HEK293 (cell line): Measurements from ENCODE around the gene CCDC142.

Source experiments
- HOXD13 ChIP-seq: sonication (generic); formaldehyde crosslinking; IDR thresholded peaks from 2 replicates; pipeline ENCODE4 v1.8.0; 2022; ENCODE audit warnings: missing genetic modification reagents, borderline replicate concordance
- KLF16 ChIP-seq: fragments of 450-650 bp; formaldehyde crosslinking; IDR thresholded peaks from 2 replicates; pipeline ENCODE4 v1.5.1; 2017; ENCODE audit warnings: missing biosample characterization, missing genetic modification characterization
- KLF7 ChIP-seq: fragments of 450-650 bp; formaldehyde crosslinking; IDR thresholded peaks from 2 replicates; pipeline ENCODE4 v1.5.1; 2016; ENCODE audit warnings: missing biosample characterization, missing genetic modification characterization, borderline replicate concordance
- MYNN ChIP-seq: fragments of 450-650 bp; formaldehyde crosslinking; IDR thresholded peaks from 2 replicates; pipeline ENCODE4 v1.5.1; 2016; ENCODE audit warnings: missing biosample characterization, missing genetic modification characterization, borderline replicate concordance
- SCRT1 ChIP-seq: fragments of 450-650 bp; formaldehyde crosslinking; IDR thresholded peaks from 2 replicates; pipeline ENCODE4 v1.5.1; 2016; ENCODE audit warnings: missing biosample characterization, missing genetic modification characterization, borderline replicate concordance
- SETDB1 ChIP-seq: IDR thresholded peaks from one replicate; pipeline ENCODE4 v1.6.1; 2017; ENCODE audit warnings: mild to moderate bottlenecking, low read length, moderate library complexity, mixed read lengths; ENCODE audit not compliant: insufficient read length
- ZBTB1 ChIP-seq: fragments of 450-650 bp; formaldehyde crosslinking; IDR thresholded peaks from 2 replicates; pipeline ENCODE4 v1.5.1; 2016; ENCODE audit warnings: missing biosample characterization, missing genetic modification characterization
- ZBTB17 ChIP-seq: fragments of 450-650 bp; formaldehyde crosslinking; IDR thresholded peaks from 2 replicates; pipeline ENCODE4 v1.5.1; 2016; ENCODE audit warnings: missing biosample characterization, missing genetic modification characterization
- ZBTB20 ChIP-seq: fragments of 450-650 bp; formaldehyde crosslinking; IDR thresholded peaks from 2 replicates; pipeline ENCODE4 v1.5.1; 2016; ENCODE audit warnings: missing biosample characterization, missing genetic modification characterization
- ZFP41 ChIP-seq: fragments of 450-650 bp; formaldehyde crosslinking; IDR thresholded peaks from 2 replicates; pipeline ENCODE4 v1.5.1; 2016; ENCODE audit warnings: missing biosample characterization, missing genetic modification characterization, borderline replicate concordance
- ZNF202 ChIP-seq: fragments of 450-650 bp; formaldehyde crosslinking; IDR thresholded peaks from 2 replicates; pipeline ENCODE4 v1.5.1; 2016; ENCODE audit warnings: missing biosample characterization, missing genetic modification characterization, borderline replicate concordance
- ZNF324 ChIP-seq: fragments of 450-650 bp; formaldehyde crosslinking; IDR thresholded peaks from 2 replicates; pipeline ENCODE4 v1.5.1; 2016; ENCODE audit warnings: missing biosample characterization, missing genetic modification characterization
- ZNF341 ChIP-seq: fragments of 450-650 bp; formaldehyde crosslinking; IDR thresholded peaks from 2 replicates; pipeline ENCODE4; 2016; ENCODE audit warnings: low read depth, missing biosample characterization, missing genetic modification characterization
- ZNF426 ChIP-seq: fragments of 450-650 bp; formaldehyde crosslinking; IDR thresholded peaks from 2 replicates; pipeline ENCODE4 v1.5.1; 2017; ENCODE audit warnings: missing biosample characterization, missing genetic modification characterization, mild to moderate bottlenecking, inconsistent platforms, moderate library complexity
- ZNF473 ChIP-seq: fragments of 450-650 bp; formaldehyde crosslinking; IDR thresholded peaks from 2 replicates; pipeline ENCODE4 v1.5.1; 2017; ENCODE audit warnings: missing biosample characterization, missing genetic modification characterization
- ZNF548 ChIP-seq: fragments of 450-650 bp; formaldehyde crosslinking; IDR thresholded peaks from 2 replicates; pipeline ENCODE4 v1.5.1; 2016; ENCODE audit warnings: missing biosample characterization, missing genetic modification characterization
- ZNF558 ChIP-seq: fragments of 450-650 bp; formaldehyde crosslinking; IDR thresholded peaks from 2 replicates; pipeline ENCODE4 v1.5.1; 2016; ENCODE audit warnings: missing biosample characterization, missing genetic modification characterization
- ZNF571 ChIP-seq: fragments of 450-650 bp; formaldehyde crosslinking; IDR thresholded peaks from 2 replicates; pipeline ENCODE4 v1.5.0; 2017; ENCODE audit warnings: missing biosample characterization, missing genetic modification characterization
- ZNF621 ChIP-seq: fragments of 450-650 bp; formaldehyde crosslinking; IDR thresholded peaks from 2 replicates; pipeline ENCODE4 v1.5.1; 2017; ENCODE audit warnings: missing biosample characterization, missing genetic modification characterization
- ZNF670 ChIP-seq: fragments of 450-650 bp; formaldehyde crosslinking; IDR thresholded peaks from 2 replicates; pipeline ENCODE4 v1.5.1; 2016; ENCODE audit warnings: missing biosample characterization, missing genetic modification characterization, low read depth
- ZNF791 ChIP-seq: fragments of 450-650 bp; formaldehyde crosslinking; IDR thresholded peaks from 2 replicates; pipeline ENCODE4 v1.5.1; 2016; ENCODE audit warnings: missing biosample characterization, missing genetic modification characterization
- ZSCAN23 ChIP-seq: fragments of 450-650 bp; formaldehyde crosslinking; IDR thresholded peaks from 2 replicates; pipeline ENCODE4 v1.5.1; 2016; ENCODE audit warnings: missing biosample characterization, missing genetic modification characterization
- TF ChIP-seq, protein P1 (sequence below): fragments of 450-650 bp; formaldehyde crosslinking; IDR thresholded peaks from 2 replicates; pipeline ENCODE4 v1.5.1; 2016; ENCODE audit warnings: missing biosample characterization, missing genetic modification characterization
- TF ChIP-seq, protein P2 (sequence below): fragments of 450-650 bp; formaldehyde crosslinking; IDR thresholded peaks from 2 replicates; pipeline ENCODE4 v1.5.1; 2016; ENCODE audit warnings: missing biosample characterization, missing genetic modification characterization, low read depth
- TF ChIP-seq, protein P3 (sequence below): fragments of 450-650 bp; formaldehyde crosslinking; IDR thresholded peaks from 2 replicates; pipeline ENCODE4; 2016; ENCODE audit warnings: missing biosample characterization, missing genetic modification characterization
- TF ChIP-seq, protein P4 (sequence below): fragments of 450-650 bp; formaldehyde crosslinking; IDR thresholded peaks from 2 replicates; pipeline ENCODE4 v1.5.1; 2016; ENCODE audit warnings: missing biosample characterization, missing genetic modification characterization
- TF ChIP-seq, protein P5 (sequence below): fragments of 450-650 bp; formaldehyde crosslinking; conservative IDR thresholded peaks from 2 replicates; pipeline ENCODE4 v1.5.1; 2016; ENCODE audit warnings: low read depth, missing biosample characterization, missing genetic modification characterization
- TF ChIP-seq, protein P6 (sequence below): fragments of 450-650 bp; formaldehyde crosslinking; IDR thresholded peaks from 2 replicates; pipeline ENCODE4 v1.5.1; 2016; ENCODE audit warnings: missing biosample characterization, missing genetic modification characterization

Gene CCDC142

DNA sequence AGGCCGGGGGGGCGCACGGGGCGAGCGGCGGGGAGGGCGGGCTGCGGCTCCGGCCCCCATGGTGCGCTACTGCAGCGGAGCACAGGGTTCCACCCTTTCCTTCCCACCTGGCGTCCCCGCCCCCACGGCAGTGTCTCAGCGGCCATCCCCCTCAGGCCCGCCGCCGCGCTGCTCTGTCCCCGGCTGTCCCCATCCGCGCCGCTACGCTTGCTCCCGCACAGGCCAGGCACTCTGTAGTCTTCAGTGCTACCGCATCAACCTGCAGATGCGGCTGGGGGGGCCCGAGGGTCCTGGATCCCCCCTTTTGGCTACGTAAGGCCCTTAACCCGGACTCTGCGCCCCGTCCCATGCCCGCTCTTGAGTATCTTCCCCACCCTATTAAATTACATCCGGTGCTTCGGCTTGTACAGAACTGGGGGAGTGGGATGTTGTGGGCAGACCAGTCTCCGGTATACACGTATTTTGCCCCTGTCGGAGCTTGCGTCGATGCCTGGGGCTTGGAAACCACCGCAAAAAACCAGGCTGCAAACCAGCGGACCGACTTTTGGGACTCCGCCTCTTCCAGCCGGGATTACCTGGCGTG is 25.2 kb downstream of the CCDC142 start (continued):
- TF ChIP-seq, protein P1, sequence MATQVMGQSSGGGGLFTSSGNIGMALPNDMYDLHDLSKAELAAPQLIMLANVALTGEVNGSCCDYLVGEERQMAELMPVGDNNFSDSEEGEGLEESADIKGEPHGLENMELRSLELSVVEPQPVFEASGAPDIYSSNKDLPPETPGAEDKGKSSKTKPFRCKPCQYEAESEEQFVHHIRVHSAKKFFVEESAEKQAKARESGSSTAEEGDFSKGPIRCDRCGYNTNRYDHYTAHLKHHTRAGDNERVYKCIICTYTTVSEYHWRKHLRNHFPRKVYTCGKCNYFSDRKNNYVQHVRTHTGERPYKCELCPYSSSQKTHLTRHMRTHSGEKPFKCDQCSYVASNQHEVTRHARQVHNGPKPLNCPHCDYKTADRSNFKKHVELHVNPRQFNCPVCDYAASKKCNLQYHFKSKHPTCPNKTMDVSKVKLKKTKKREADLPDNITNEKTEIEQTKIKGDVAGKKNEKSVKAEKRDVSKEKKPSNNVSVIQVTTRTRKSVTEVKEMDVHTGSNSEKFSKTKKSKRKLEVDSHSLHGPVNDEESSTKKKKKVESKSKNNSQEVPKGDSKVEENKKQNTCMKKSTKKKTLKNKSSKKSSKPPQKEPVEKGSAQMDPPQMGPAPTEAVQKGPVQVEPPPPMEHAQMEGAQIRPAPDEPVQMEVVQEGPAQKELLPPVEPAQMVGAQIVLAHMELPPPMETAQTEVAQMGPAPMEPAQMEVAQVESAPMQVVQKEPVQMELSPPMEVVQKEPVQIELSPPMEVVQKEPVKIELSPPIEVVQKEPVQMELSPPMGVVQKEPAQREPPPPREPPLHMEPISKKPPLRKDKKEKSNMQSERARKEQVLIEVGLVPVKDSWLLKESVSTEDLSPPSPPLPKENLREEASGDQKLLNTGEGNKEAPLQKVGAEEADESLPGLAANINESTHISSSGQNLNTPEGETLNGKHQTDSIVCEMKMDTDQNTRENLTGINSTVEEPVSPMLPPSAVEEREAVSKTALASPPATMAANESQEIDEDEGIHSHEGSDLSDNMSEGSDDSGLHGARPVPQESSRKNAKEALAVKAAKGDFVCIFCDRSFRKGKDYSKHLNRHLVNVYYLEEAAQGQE (tag by site-specific recombination), result 0 out of 2 replicates have a peak, but pooled peaks have one; percentile 15
- TF ChIP-seq ZNF426 (tag by site-specific recombination), result no peak
- TF ChIP-seq ZBTB20 (tag by site-specific recombination), result peak; percentile 83
- no peak; the same call in 1 of the 2 replicates for TF ChIP-seq KLF7 (tag by site-specific recombination)
- no peak for TF ChIP-seq ZNF473 (tag by site-specific recombination)
- TF ChIP-seq MYNN (tag by site-specific recombination), result no peak
- TF ChIP-seq, protein P2, sequence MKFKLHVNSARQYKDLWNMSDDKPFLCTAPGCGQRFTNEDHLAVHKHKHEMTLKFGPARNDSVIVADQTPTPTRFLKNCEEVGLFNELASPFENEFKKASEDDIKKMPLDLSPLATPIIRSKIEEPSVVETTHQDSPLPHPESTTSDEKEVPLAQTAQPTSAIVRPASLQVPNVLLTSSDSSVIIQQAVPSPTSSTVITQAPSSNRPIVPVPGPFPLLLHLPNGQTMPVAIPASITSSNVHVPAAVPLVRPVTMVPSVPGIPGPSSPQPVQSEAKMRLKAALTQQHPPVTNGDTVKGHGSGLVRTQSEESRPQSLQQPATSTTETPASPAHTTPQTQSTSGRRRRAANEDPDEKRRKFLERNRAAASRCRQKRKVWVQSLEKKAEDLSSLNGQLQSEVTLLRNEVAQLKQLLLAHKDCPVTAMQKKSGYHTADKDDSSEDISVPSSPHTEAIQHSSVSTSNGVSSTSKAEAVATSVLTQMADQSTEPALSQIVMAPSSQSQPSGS (tag by site-specific recombination), result no peak
- no peak for TF ChIP-seq ZBTB1 (tag by site-specific recombination)
- TF ChIP-seq ZNF621, result no peak
- TF ChIP-seq ZNF341 (tag by site-specific recombination), result peak; percentile 85
- TF ChIP-seq ZNF202 (tag by site-specific recombination), result no peak
- TF ChIP-seq, protein P3, sequence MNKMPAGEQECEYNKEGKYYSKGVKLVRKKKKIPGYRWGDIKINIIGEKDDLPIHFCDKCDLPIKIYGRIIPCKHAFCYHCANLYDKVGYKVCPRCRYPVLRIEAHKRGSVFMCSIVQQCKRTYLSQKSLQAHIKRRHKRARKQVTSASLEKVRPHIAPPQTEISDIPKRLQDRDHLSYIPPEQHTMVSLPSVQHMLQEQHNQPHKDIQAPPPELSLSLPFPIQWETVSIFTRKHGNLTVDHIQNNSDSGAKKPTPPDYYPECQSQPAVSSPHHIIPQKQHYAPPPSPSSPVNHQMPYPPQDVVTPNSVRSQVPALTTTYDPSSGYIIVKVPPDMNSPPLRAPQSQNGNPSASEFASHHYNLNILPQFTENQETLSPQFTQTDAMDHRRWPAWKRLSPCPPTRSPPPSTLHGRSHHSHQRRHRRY (tag by site-specific recombination), result no peak
- peak; percentile 81; the same call in 1 of the 2 replicates for TF ChIP-seq ZBTB17 (tag by site-specific recombination)
- TF ChIP-seq ZNF670 (tag by site-specific recombination), result no peak
- no peak for TF ChIP-seq SETDB1
- no peak for TF ChIP-seq ZNF548 (tag by site-specific recombination)
- TF ChIP-seq ZFP41 (tag by site-specific recombination), result no peak
- no peak for TF ChIP-seq SCRT1
- peak; percentile 62; the same call in 1 of the 2 replicates for TF ChIP-seq KLF16 (tag by site-specific recombination)
- TF ChIP-seq, protein P4, sequence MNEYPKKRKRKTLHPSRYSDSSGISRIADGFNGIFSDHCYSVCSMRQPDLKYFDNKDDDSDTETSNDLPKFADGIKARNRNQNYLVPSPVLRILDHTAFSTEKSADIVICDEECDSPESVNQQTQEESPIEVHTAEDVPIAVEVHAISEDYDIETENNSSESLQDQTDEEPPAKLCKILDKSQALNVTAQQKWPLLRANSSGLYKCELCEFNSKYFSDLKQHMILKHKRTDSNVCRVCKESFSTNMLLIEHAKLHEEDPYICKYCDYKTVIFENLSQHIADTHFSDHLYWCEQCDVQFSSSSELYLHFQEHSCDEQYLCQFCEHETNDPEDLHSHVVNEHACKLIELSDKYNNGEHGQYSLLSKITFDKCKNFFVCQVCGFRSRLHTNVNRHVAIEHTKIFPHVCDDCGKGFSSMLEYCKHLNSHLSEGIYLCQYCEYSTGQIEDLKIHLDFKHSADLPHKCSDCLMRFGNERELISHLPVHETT (tag by site-specific recombination), result 0 out of 2 replicates have a peak, but pooled peaks have one; percentile 21
- no peak for TF ChIP-seq HOXD13 (CRISPR knock-in tag)
- TF ChIP-seq, protein P5, sequence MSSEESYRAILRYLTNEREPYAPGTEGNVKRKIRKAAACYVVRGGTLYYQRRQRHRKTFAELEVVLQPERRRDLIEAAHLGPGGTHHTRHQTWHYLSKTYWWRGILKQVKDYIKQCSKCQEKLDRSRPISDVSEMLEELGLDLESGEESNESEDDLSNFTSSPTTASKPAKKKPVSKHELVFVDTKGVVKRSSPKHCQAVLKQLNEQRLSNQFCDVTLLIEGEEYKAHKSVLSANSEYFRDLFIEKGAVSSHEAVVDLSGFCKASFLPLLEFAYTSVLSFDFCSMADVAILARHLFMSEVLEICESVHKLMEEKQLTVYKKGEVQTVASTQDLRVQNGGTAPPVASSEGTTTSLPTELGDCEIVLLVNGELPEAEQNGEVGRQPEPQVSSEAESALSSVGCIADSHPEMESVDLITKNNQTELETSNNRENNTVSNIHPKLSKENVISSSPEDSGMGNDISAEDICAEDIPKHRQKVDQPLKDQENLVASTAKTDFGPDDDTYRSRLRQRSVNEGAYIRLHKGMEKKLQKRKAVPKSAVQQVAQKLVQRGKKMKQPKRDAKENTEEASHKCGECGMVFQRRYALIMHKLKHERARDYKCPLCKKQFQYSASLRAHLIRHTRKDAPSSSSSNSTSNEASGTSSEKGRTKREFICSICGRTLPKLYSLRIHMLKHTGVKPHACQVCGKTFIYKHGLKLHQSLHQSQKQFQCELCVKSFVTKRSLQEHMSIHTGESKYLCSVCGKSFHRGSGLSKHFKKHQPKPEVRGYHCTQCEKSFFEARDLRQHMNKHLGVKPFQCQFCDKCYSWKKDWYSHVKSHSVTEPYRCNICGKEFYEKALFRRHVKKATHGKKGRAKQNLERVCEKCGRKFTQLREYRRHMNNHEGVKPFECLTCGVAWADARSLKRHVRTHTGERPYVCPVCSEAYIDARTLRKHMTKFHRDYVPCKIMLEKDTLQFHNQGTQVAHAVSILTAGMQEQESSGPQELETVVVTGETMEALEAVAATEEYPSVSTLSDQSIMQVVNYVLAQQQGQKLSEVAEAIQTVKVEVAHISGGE (tag by site-specific recombination), result peak; percentile 88
- TF ChIP-seq ZSCAN23 (tag by site-specific recombination), result no peak
- TF ChIP-seq ZNF558, result no peak
- no peak for TF ChIP-seq ZNF571 (tag by site-specific recombination)
- TF ChIP-seq, protein P6, sequence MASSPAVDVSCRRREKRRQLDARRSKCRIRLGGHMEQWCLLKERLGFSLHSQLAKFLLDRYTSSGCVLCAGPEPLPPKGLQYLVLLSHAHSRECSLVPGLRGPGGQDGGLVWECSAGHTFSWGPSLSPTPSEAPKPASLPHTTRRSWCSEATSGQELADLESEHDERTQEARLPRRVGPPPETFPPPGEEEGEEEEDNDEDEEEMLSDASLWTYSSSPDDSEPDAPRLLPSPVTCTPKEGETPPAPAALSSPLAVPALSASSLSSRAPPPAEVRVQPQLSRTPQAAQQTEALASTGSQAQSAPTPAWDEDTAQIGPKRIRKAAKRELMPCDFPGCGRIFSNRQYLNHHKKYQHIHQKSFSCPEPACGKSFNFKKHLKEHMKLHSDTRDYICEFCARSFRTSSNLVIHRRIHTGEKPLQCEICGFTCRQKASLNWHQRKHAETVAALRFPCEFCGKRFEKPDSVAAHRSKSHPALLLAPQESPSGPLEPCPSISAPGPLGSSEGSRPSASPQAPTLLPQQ (tag by site-specific recombination), result peak; percentile 55; the same call in 1 of the 2 replicates
- no peak for TF ChIP-seq ZNF324 (tag by site-specific recombination)
- TF ChIP-seq ZNF791, result no peak
